Measurements from ENCODE around the gene GALNT18.

- no peak for TF ChIP-seq CTCF (conservative IDR thresholded peaks at IDR 0.05)
- no peak for TF ChIP-seq EZH2 (IDR thresholded peaks at IDR 0.05; ENCODE audit: low read depth)
Measured at GRCh38 chr11:11598243-11598642, 23.6 kb downstream of the GALNT18 start.
